Mucosa of descending colon (tissue), 3 donors: ENCODE results near the gene CPLX1. TPM values are rescaled to one million over a fixed set of nuclear protein-coding genes. Genes with fewer than 3 reads are reported as not detected.

Source experiments
- ATAC-seq: fragments of 200-7000 bp; cut with Tn5 transposase; one replicate; pipeline ENCODE4 v1.9.1; 2020; ENCODE audit warnings: mild to moderate bottlenecking, moderate library complexity
- DNase-seq, 3 donors: peaks; one replicate each; pipeline ENCODE4 v3.0.0-alpha.2; 2020
- H3K36me3 ChIP-seq: fragments of 200-600 bp; one replicate; pipeline ENCODE4 v1.8.0; 2021; ENCODE audit warnings: low read depth, mild to moderate bottlenecking
- H3K4me1 ChIP-seq: fragments of 200-600 bp; one replicate; pipeline ENCODE4 v1.8.0; 2021; ENCODE audit warnings: low read depth, mild to moderate bottlenecking
- H3K4me3 ChIP-seq: fragments of 200-600 bp; one replicate; pipeline ENCODE4 v1.8.0; 2021; ENCODE audit warnings: mild to moderate bottlenecking
- H3K9me3 ChIP-seq: fragments of 200-600 bp; one replicate; pipeline ENCODE4 v1.8.0; 2021; ENCODE audit warnings: mild to moderate bottlenecking
- intact Hi-C, 2 donors: fragments of 100-400 bp; cut with DNase I in 1 of 2; cut with micrococcal nuclease in 1 of 2; formaldehyde crosslinking; loops; one replicate each; pipeline versions ENCODE4 v1.11.0 to v1.11.1; 2022; cut with DNase I, micrococcal nuclease
- total RNA-seq, 3 donors: library from RNA; stranded (reverse); fragmentation: NEBNext Ultra II Directional in 2 of 3; extraction: Animal tissue kit (Norgen Biotek cat#: 25700) in 2 of 3; gene quantifications; one replicate each; pipeline versions ENCODE4 v1.2.1 to v1.2.4, GENCODE V29; 2021 to 2023
- TF ChIP-seq, protein P1 (sequence below): fragments of 200-600 bp; IDR thresholded peaks from one replicate; pipeline ENCODE4 v1.8.0; 2022; ENCODE audit warnings: antibody characterized with exemption, mild to moderate bottlenecking
- donor health status: DM: no; HTN: no; CAD: no; lungs with moderate emphysema.
- donor health status: DM: no; HTN: no; CAD: no.
- donor health status: DM: no; HTN: yes; CAD: no.

The CPLX1 gene
- total RNA-seq, 3 donors from 2014 or later = 1.9 to 3.4 (median 2.7) TPM

DNA sequence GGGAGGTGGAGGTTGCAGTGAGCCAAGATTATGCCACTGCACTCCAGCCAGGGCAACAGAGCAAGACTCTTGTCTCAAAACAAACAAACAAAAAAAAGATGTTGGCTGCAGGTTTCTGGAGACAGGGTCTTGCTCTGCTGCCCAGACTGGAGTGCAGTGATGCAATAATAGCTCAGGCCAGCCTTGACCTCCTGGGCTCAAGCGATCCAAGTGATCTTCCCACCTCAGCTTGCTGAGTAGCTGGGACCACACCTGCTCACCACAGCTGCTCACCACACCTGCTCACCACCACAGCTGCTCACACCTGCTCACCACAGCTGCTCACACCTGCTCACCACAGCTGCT lies 29.9 kb upstream of the CPLX1 start:
- Histone ChIP-seq H3K4me1 (no peaks in the 10 kb centered on the region), H3K9me3 (no peaks in the 10 kb centered on the region), H3K36me3 (peaks cover 24% of the 10 kb centered on the region), H3K4me3 (no peak overlapping the region)
- DNase-seq (peak in 1 of 3 donors; percentile 23), ATAC-seq (no peak)
- TF ChIP-seq, protein P1, sequence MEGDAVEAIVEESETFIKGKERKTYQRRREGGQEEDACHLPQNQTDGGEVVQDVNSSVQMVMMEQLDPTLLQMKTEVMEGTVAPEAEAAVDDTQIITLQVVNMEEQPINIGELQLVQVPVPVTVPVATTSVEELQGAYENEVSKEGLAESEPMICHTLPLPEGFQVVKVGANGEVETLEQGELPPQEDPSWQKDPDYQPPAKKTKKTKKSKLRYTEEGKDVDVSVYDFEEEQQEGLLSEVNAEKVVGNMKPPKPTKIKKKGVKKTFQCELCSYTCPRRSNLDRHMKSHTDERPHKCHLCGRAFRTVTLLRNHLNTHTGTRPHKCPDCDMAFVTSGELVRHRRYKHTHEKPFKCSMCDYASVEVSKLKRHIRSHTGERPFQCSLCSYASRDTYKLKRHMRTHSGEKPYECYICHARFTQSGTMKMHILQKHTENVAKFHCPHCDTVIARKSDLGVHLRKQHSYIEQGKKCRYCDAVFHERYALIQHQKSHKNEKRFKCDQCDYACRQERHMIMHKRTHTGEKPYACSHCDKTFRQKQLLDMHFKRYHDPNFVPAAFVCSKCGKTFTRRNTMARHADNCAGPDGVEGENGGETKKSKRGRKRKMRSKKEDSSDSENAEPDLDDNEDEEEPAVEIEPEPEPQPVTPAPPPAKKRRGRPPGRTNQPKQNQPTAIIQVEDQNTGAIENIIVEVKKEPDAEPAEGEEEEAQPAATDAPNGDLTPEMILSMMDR = no peak
- intact Hi-C loops = no loop called here

DNA sequence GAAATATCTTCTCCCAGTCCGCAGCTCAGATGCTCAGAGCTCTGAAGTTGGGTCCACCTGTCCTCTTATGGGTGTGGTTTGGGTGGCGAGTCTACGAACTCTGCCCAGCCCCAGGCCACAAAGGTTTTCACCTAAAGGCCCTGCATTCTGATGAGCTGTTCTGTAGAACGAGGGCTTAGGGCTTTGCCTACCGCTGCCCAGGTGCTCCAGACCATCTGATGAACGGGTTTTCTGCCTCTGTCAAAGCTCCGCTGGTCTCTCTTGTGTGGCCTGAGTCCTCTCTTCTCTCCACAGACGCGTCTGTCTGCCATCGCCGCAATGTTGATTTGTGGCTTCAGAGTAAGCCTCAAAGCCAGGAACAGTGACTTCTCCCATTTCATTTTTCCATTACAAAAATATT lies 28.4 kb upstream of the CPLX1 start:
- no peak for ATAC-seq

DNA sequence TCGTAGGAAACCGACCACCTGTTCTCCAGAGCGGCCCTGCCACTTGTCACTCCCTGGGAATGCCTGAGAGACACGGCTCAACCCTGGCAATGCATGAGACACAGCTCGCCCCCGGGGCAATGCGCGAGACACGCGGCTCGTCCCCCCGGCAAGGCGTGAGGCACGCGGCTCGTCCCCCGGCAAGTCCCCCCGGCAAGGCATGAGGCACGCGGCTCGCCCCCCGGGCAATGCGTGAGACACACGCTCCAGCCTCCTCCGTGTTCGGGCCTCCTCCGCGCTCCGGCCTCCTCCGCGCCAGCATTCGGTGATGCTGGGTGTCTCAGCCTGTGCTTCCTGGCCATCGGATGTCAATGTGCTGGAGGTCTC lies 27.5 kb upstream of the CPLX1 start:
- TF ChIP-seq, protein P1 = no peak
- intact Hi-C loops = no loop called here
- DNase-seq = peak in 1 of 3 donors; percentile 37
- Histone ChIP-seq H3K4me3 (no peak overlapping the region), H3K4me1 (no peaks in the 10 kb centered on the region), H3K36me3 (peaks cover 13% of the 10 kb centered on the region), H3K9me3 (no peaks in the 10 kb centered on the region)
- ATAC-seq = no peak

More for the DNA sequence above, 28.4 kb upstream of the CPLX1 start:
- TF ChIP-seq, protein P1 = no peak
- Histone ChIP-seq H3K4me3 (no peak overlapping the region), H3K36me3 (peaks cover 18% of the 10 kb centered on the region), H3K9me3 (no peaks in the 10 kb centered on the region), H3K4me1 (no peaks in the 10 kb centered on the region)
- DNase-seq = peak in 1 of 3 donors; percentile 3
- intact Hi-C loops = no loop called here

DNA sequence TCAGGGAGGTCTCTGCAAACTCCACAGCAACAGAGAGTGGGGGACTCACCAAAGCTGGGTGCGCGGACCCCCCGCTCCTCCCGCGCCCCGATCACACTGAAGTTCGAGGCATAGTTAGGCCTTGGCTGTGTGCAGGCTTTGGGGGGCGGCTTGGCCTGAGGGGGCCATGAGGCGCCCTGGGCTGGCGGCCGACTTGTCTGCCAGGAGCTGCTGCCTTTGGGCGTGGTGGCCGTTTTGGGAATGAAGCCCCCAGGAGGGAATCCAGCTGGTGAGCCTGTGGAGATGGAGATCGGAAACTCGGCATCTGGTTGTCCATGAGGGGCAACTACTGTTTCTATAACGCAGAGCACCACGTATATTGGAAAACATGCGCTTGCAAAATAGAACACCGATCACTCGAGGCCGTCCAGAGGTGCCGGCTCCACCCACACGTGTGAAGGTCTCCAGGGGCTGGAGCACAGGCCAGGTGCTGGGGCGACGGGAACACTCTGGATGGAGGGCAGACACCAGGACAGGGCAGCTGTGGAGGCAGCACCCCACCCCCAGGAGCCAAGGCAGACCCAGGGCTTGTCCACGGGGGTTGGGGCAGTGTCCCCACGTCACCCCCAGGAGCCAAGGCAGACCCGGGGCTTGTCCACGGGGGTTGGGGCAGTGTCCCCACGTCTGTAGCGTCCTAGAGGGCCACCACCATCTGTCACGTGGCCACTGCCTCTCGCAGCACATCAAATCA lies 25.9 kb upstream of the CPLX1 start:
- TF ChIP-seq, protein P1 = no peak
- Histone ChIP-seq H3K36me3 (no peaks in the 10 kb centered on the region), H3K4me3 (no peak overlapping the region), H3K4me1 (no peaks in the 10 kb centered on the region), H3K9me3 (no peaks in the 10 kb centered on the region)
- ATAC-seq = no peak
- DNase-seq = peak in 1 of 3 donors; percentile 32
- intact Hi-C loops = no loop called here

DNA sequence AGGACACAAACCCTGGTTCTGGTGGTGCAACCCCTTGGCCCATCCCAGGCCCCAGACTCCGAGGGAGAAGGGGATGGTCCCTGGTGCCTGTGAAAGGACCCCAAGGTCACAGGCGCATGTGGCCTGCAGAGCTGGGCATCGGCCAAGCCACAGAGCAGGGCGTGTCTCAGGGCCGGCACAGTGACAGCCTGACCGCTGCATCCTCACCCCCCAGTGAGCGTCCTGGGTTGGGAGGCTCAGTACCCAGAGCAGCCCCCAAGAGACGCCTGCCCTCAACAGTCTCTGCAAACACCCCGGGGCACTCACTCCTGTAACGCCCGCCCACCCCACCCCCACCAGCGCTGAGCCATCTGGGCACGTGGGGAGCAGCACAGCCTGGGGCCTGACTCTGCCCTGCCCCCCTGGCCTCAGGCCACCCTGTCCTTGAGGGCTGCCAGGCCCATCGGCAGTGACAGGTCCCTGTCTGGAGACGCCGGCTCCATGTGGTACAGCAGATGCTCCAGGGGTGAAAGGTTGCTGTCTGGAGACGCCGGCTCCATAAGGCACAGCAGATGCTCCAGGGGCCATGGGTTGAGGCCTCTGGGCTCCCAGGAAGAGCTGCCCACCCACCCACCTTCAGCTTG lies 24.5 kb upstream of the CPLX1 start:
- H3K36me3 ChIP-seq = no peaks in the 10 kb centered on the region

More for the DNA sequence above, 24.5 kb upstream of the CPLX1 start:
- Histone ChIP-seq H3K4me1 (no peaks in the 10 kb centered on the region), H3K4me3 (no peak overlapping the region), H3K9me3 (no peaks in the 10 kb centered on the region)
- TF ChIP-seq, protein P1 = no peak
- no peak for ATAC-seq
- intact Hi-C loops = no loop called here
- peak in 1 of 3 donors; percentile 23 for DNase-seq
